ENCODE results near the gene H6PD. TPM values are rescaled to one million over a fixed set of nuclear protein-coding genes. Genes with fewer than 3 reads are reported as not detected.

Gene H6PD
- total and polyA plus RNA-seq, 2 experiments from 2014 or later, result 1.2 to 4.7 TPM

GRCh38 chr1:9204156-9204720 is 30.3 kb upstream of the H6PD start:
- peaks cover 54% of the 10 kb centered on the region for H3K27me3 ChIP-seq (ENCODE audit: insufficient read depth)
- H3K4me3 Mint-ChIP-seq, result no peak overlapping the region
- H3K36me3 Mint-ChIP-seq (ENCODE audit: low read depth), result no peaks in the 10 kb centered on the region
- H3K27ac Mint-ChIP-seq, result no peak overlapping the region
- ATAC-seq (no peak), DNase-seq (ENCODE audit: low spot score) (no peak)
- peaks cover 50% of the 10 kb centered on the region for H3K27me3 Mint-ChIP-seq (ENCODE audit: insufficient read depth, low read depth, poor library complexity)
- H3K27ac ChIP-seq (ENCODE audit: low read depth), result no peak overlapping the region
- H3K4me2 ChIP-seq, result no peak overlapping the region
- no peaks in the 10 kb centered on the region for H3F3A ChIP-seq (replicated peaks; ENCODE audit: low read depth)
- peaks cover 26% of the 10 kb centered on the region for H3K4me1 Mint-ChIP-seq
- H3K4me3 ChIP-seq, result no peak overlapping the region
- no peak overlapping the region for H2AFZ ChIP-seq
- H3K9me2 ChIP-seq (ENCODE audit: insufficient read depth), result no peaks in the 10 kb centered on the region
- no peak for TF ChIP-seq POLR2AphosphoS5 (IDR thresholded peaks at IDR 0.05; ENCODE audit: low read depth)
- no peak for TF ChIP-seq REST (IDR thresholded peaks at IDR 0.05; ENCODE audit: unreplicated experiment)
- TF ChIP-seq EZH2phosphoT487 (IDR thresholded peaks at IDR 0.05; ENCODE audit: unreplicated experiment), result no peak
- no peak for TF ChIP-seq JUNB (IDR thresholded peaks at IDR 0.05; ENCODE audit: unreplicated experiment)
- no peak for TF ChIP-seq EZH2 (IDR thresholded peaks at IDR 0.05; ENCODE audit: low read depth, unreplicated experiment)
- TF ChIP-seq CREB1 (CRISPR knock-in tag; IDR thresholded peaks at IDR 0.05; ENCODE audit: low read depth), result no peak
- TF ChIP-seq CTCF (conservative IDR thresholded peaks at IDR 0.05; ENCODE audit: low read depth in 2 of 2), result no peak
- TF ChIP-seq NANOG (IDR thresholded peaks at IDR 0.05; ENCODE audit: borderline replicate concordance), result no peak
- no peak for TF ChIP-seq ZNF114 (CRISPR knock-in tag; IDR thresholded peaks at IDR 0.05)
- TF ChIP-seq ZNF462 (CRISPR knock-in tag; IDR thresholded peaks at IDR 0.05), result no peak
- no peak for TF ChIP-seq ZNF331 (CRISPR knock-in tag; IDR thresholded peaks at IDR 0.05; ENCODE audit: low read depth)
- no peak for TF ChIP-seq STAT1 (IDR thresholded peaks at IDR 0.05; ENCODE audit: unreplicated experiment)
- no peak for TF ChIP-seq ETS1 (IDR thresholded peaks at IDR 0.05)
- no peaks in the 10 kb centered on the region for H3K79me2 ChIP-seq (replicated peaks; ENCODE audit: insufficient read depth)
- no peaks in the 10 kb centered on the region; the same call in 2 of the 3 replicates for H3K9me3 Mint-ChIP-seq
- H4K20me1 ChIP-seq (replicated peaks; ENCODE audit: insufficient read depth), result no peaks in the 10 kb centered on the region
- peaks cover 11% of the 10 kb centered on the region; the same call in 1 of the 2 replicates for H3K4me1 ChIP-seq (ENCODE audit: insufficient read depth)
- no peaks in the 10 kb centered on the region for H3K36me3 ChIP-seq (ENCODE audit: insufficient read depth)
